Gastroesophageal sphincter (tissue), 3 donors: ENCODE results near the gene IRX2.

Experiments
- CTCF ChIP-seq, 4 experiments: fragments of 200-600 bp in 2 of 4; fragments of 450-650 bp in 2 of 4; sonication (generic) in 1 of 4; IDR thresholded peaks; one replicate each; pipeline ENCODE4 v1.5.1; 2017 to 2019; ENCODE audit warnings: antibody characterized with exemption in 4 of 4, mild to moderate bottlenecking in 2 of 4, moderate library complexity in 2 of 4
- EP300 ChIP-seq: sonication (generic); formaldehyde crosslinking; IDR thresholded peaks from one replicate; pipeline ENCODE4 v1.6.1; 2017; ENCODE audit warnings: antibody characterized with exemption, mild to moderate bottlenecking
- POLR2A ChIP-seq, 2 donors: fragments of 450-650 bp; IDR thresholded peaks; one replicate each; pipeline ENCODE4 v1.6.1; 2017; ENCODE audit warnings: antibody characterized with exemption in 2 of 2, mild to moderate bottlenecking in 2 of 2, moderate library complexity in 1 of 2
- POLR2AphosphoS5 ChIP-seq: sonication (generic); formaldehyde crosslinking; IDR thresholded peaks from one replicate; pipeline ENCODE4 v1.6.1; 2017; ENCODE audit warnings: antibody characterized with exemption

- no peak for TF ChIP-seq CTCF (IDR thresholded peaks at IDR 0.05)
- TF ChIP-seq EP300, result no peak
- TF ChIP-seq POLR2A (IDR thresholded peaks at IDR 0.05), result no peak
- TF ChIP-seq POLR2AphosphoS5, result no peak
Measured at GRCh38 chr5:2750758-2751464, 566 bp downstream of the IRX2 start.
